H1 (cell line): ENCODE measurements around the gene ZNF337. TPM values are rescaled to one million over a fixed set of nuclear protein-coding genes. Genes with fewer than 3 reads are reported as not detected.

Experiments
- CTBP2 ChIP-seq: IDR thresholded peaks from 2 replicates; pipeline ENCODE4 v1.7.0; 2011; ENCODE audit warnings: borderline replicate concordance, mild to moderate bottlenecking, moderate library complexity, mixed read lengths, low read length; ENCODE audit not compliant: insufficient read depth, insufficient read length
- KDM5A ChIP-seq: fragments of 200-600 bp; IDR thresholded peaks from 2 replicates; pipeline ENCODE4 v1.7.1; 2012; ENCODE audit warnings: mild to moderate bottlenecking, low read length, inconsistent platforms, mixed read lengths
- POU5F1 ChIP-seq: IDR thresholded peaks from 2 replicates; pipeline ENCODE4 v1.6.1; 2011; ENCODE audit warnings: low read depth, mild to moderate bottlenecking, low read length, moderate library complexity
- TAF1 ChIP-seq: IDR thresholded peaks from 2 replicates; pipeline ENCODE4 v1.6.1; 2011; ENCODE audit warnings: mild to moderate bottlenecking, low read depth, low read length
- YY1 ChIP-seq: IDR thresholded peaks from 2 replicates; pipeline ENCODE4 v1.6.1; 2011; ENCODE audit warnings: low read depth, mild to moderate bottlenecking, low read length
- polyA plus RNA-seq, 7 experiments: library from polyadenylated mRNA; depleted of rRNA in 3 of 7; stranded (reverse) in 5 of 7; unstranded in 2 of 7; fragments of >200 nt in 5 of 7; fragments of 200-250 nt in 2 of 7; gene quantifications; 1 replicate in 5 of 7; 2 replicates in 1 of 7; 4 replicates in 1 of 7; pipeline versions ENCODE4 v1.2.1 to v1.2.3, GENCODE V29; 2011 to 2013; ENCODE audit warnings: missing spikeins in 2 of 7, mixed read lengths in 2 of 7
- total RNA-seq: library from RNA; stranded (reverse); fragmentation: NEBNext Ultra II Directional; extraction: Animal tissue kit (Norgen Biotek cat#: 25700); gene quantifications from 2 replicates; pipeline ENCODE4 v1.2.1, GENCODE V29; 2021
- TF ChIP-seq, protein P1 (sequence below): fragments of 300-600 bp; sonication (generic); IDR thresholded peaks from 2 replicates; pipeline ENCODE4 v1.7.1; 2012; ENCODE audit warnings: low read length, moderate library complexity, mild to moderate bottlenecking, inconsistent platforms; ENCODE audit not compliant: insufficient replicate concordance

Gene ZNF337
- total and polyA plus RNA-seq, 2 of the 8 experiments (the other 6 are each of a cell fraction or from before 2014, with no cell fraction given): 2.8 to 6.6 TPM

DNA sequence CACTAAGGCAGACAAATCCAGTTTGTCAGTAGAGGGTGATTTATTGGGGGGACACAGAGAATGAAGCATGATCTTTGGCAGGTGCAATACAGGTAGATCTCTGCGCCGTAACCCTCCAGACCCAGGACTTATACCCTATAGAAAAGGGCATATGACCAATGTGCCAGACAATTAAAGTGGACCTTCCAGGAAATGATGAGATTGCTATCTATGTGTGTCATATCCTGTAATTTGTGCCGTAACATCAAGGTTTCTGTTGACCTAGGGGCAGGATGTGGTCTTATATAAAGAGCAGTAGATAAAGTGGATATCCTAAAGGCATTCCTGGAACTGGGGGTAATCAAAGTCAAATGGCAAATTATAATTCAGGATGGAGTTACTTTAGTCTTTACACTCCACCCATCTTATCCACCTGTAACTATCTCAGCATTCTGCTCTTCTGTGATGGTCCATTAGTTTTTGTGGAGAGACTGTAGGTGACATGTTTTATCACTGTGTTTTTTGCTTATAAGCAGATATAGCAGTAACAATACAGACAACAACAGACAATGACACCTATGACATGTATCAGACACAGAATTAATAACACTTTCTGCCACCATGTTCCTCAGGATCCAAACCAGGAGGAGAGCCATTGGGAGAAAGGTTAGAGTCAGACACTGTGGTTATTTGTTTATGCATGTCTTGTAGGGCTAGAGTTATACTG is 43.1 kb upstream of the ZNF337 start (continued):
- TF ChIP-seq, protein P1, sequence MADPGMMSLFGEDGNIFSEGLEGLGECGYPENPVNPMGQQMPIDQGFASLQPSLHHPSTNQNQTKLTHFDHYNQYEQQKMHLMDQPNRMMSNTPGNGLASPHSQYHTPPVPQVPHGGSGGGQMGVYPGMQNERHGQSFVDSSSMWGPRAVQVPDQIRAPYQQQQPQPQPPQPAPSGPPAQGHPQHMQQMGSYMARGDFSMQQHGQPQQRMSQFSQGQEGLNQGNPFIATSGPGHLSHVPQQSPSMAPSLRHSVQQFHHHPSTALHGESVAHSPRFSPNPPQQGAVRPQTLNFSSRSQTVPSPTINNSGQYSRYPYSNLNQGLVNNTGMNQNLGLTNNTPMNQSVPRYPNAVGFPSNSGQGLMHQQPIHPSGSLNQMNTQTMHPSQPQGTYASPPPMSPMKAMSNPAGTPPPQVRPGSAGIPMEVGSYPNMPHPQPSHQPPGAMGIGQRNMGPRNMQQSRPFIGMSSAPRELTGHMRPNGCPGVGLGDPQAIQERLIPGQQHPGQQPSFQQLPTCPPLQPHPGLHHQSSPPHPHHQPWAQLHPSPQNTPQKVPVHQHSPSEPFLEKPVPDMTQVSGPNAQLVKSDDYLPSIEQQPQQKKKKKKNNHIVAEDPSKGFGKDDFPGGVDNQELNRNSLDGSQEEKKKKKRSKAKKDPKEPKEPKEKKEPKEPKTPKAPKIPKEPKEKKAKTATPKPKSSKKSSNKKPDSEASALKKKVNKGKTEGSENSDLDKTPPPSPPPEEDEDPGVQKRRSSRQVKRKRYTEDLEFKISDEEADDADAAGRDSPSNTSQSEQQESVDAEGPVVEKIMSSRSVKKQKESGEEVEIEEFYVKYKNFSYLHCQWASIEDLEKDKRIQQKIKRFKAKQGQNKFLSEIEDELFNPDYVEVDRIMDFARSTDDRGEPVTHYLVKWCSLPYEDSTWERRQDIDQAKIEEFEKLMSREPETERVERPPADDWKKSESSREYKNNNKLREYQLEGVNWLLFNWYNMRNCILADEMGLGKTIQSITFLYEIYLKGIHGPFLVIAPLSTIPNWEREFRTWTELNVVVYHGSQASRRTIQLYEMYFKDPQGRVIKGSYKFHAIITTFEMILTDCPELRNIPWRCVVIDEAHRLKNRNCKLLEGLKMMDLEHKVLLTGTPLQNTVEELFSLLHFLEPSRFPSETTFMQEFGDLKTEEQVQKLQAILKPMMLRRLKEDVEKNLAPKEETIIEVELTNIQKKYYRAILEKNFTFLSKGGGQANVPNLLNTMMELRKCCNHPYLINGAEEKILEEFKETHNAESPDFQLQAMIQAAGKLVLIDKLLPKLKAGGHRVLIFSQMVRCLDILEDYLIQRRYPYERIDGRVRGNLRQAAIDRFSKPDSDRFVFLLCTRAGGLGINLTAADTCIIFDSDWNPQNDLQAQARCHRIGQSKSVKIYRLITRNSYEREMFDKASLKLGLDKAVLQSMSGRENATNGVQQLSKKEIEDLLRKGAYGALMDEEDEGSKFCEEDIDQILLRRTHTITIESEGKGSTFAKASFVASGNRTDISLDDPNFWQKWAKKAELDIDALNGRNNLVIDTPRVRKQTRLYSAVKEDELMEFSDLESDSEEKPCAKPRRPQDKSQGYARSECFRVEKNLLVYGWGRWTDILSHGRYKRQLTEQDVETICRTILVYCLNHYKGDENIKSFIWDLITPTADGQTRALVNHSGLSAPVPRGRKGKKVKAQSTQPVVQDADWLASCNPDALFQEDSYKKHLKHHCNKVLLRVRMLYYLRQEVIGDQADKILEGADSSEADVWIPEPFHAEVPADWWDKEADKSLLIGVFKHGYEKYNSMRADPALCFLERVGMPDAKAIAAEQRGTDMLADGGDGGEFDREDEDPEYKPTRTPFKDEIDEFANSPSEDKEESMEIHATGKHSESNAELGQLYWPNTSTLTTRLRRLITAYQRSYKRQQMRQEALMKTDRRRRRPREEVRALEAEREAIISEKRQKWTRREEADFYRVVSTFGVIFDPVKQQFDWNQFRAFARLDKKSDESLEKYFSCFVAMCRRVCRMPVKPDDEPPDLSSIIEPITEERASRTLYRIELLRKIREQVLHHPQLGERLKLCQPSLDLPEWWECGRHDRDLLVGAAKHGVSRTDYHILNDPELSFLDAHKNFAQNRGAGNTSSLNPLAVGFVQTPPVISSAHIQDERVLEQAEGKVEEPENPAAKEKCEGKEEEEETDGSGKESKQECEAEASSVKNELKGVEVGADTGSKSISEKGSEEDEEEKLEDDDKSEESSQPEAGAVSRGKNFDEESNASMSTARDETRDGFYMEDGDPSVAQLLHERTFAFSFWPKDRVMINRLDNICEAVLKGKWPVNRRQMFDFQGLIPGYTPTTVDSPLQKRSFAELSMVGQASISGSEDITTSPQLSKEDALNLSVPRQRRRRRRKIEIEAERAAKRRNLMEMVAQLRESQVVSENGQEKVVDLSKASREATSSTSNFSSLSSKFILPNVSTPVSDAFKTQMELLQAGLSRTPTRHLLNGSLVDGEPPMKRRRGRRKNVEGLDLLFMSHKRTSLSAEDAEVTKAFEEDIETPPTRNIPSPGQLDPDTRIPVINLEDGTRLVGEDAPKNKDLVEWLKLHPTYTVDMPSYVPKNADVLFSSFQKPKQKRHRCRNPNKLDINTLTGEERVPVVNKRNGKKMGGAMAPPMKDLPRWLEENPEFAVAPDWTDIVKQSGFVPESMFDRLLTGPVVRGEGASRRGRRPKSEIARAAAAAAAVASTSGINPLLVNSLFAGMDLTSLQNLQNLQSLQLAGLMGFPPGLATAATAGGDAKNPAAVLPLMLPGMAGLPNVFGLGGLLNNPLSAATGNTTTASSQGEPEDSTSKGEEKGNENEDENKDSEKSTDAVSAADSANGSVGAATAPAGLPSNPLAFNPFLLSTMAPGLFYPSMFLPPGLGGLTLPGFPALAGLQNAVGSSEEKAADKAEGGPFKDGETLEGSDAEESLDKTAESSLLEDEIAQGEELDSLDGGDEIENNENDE: no peak
- TF ChIP-seq KDM5A (no peak), POU5F1 (no peak), CTBP2 (no peak), TAF1 (no peak), YY1 (no peak)
- TF ChIP-seq, all 59 proteins: peak for 0
